ENCODE data around the gene CALM1.

CALM1 gene

GRCh38 chr14:90427848-90428426 is 31.1 kb downstream of the CALM1 start:
- in situ Hi-C loops (cut with HindIII; ENCODE audit: low pct_ligation_motif_present, low pct_unique_long_range_greater_than_20kb, low sequenced_read_pairs): no loop called here
- no peak for DNase-seq

GRCh38 chr14:90428676-90429075 is 31.8 kb downstream of the CALM1 start:
- DNase-seq: no peak
- in situ Hi-C loops (cut with HindIII; ENCODE audit: low pct_ligation_motif_present, low pct_unique_long_range_greater_than_20kb, low sequenced_read_pairs): no loop called here

- no peak for DNase-seq
- in situ Hi-C loops (cut with HindIII; ENCODE audit: low pct_ligation_motif_present, low pct_unique_long_range_greater_than_20kb, low sequenced_read_pairs): no loop called here
Observed at GRCh38 chr14:90429236-90429635, 32.4 kb downstream of the CALM1 start.

GRCh38 chr14:90429754-90430153 is 32.9 kb downstream of the CALM1 start:
- no peak for DNase-seq
- in situ Hi-C loops (cut with HindIII; ENCODE audit: low pct_ligation_motif_present, low pct_unique_long_range_greater_than_20kb, low sequenced_read_pairs): no loop called here

- in situ Hi-C loops (cut with HindIII; ENCODE audit: low pct_ligation_motif_present, low pct_unique_long_range_greater_than_20kb, low sequenced_read_pairs): no loop called here
- no peak for DNase-seq
Observed at GRCh38 chr14:90434370-90435020, 37.7 kb downstream of the CALM1 start.

GRCh38 chr14:90438841-90439240 is 42.0 kb downstream of the CALM1 start:
- in situ Hi-C loops (cut with HindIII; ENCODE audit: low pct_ligation_motif_present, low pct_unique_long_range_greater_than_20kb, low sequenced_read_pairs): no loop called here
- peak; percentile 5 for DNase-seq

- in situ Hi-C loops (cut with HindIII; ENCODE audit: low pct_ligation_motif_present, low pct_unique_long_range_greater_than_20kb, low sequenced_read_pairs): no loop called here
- DNase-seq: no peak
Observed at GRCh38 chr14:90440021-90440451, 43.2 kb downstream of the CALM1 start.

- no peak for DNase-seq
- in situ Hi-C loops (cut with HindIII; ENCODE audit: low pct_ligation_motif_present, low pct_unique_long_range_greater_than_20kb, low sequenced_read_pairs): no loop called here
Observed at GRCh38 chr14:90440592-90440991, 43.8 kb downstream of the CALM1 start.

- in situ Hi-C loops (cut with HindIII; ENCODE audit: low pct_ligation_motif_present, low pct_unique_long_range_greater_than_20kb, low sequenced_read_pairs): no loop called here
- no peak for DNase-seq
Observed at GRCh38 chr14:90442388-90442787, 45.6 kb downstream of the CALM1 start.

- in situ Hi-C loops (cut with HindIII; ENCODE audit: low pct_ligation_motif_present, low pct_unique_long_range_greater_than_20kb, low sequenced_read_pairs): no loop called here
- no peak for DNase-seq
Observed at GRCh38 chr14:90443161-90444076, 46.6 kb downstream of the CALM1 start.

GRCh38 chr14:90444077-90444696 is 47.4 kb downstream of the CALM1 start:
- DNase-seq: no peak
- in situ Hi-C loops (cut with HindIII; ENCODE audit: low pct_ligation_motif_present, low pct_unique_long_range_greater_than_20kb, low sequenced_read_pairs): no loop called here

- in situ Hi-C loops (cut with HindIII; ENCODE audit: low pct_ligation_motif_present, low pct_unique_long_range_greater_than_20kb, low sequenced_read_pairs): no loop called here
- no peak for DNase-seq
Observed at GRCh38 chr14:90445011-90445410, 48.2 kb downstream of the CALM1 start.

GRCh38 chr14:90446405-90446804 is 49.6 kb downstream of the CALM1 start:
- no peak for DNase-seq
- in situ Hi-C loops (cut with HindIII; ENCODE audit: low pct_ligation_motif_present, low pct_unique_long_range_greater_than_20kb, low sequenced_read_pairs): no loop called here

- no peak for DNase-seq
Observed at GRCh38 chr14:90447720-90448497, 51.1 kb downstream of the CALM1 start.

GRCh38 chr14:90449411-90449810 is 52.6 kb downstream of the CALM1 start:
- no peak for DNase-seq
- in situ Hi-C loops (cut with HindIII; ENCODE audit: low pct_ligation_motif_present, low pct_unique_long_range_greater_than_20kb, low sequenced_read_pairs): no loop called here

More at GRCh38 chr14:90447720-90448497, 51.1 kb downstream of the CALM1 start:
- in situ Hi-C loops (cut with HindIII; ENCODE audit: low pct_ligation_motif_present, low pct_unique_long_range_greater_than_20kb, low sequenced_read_pairs): no loop called here

- in situ Hi-C loops (cut with HindIII; ENCODE audit: low pct_ligation_motif_present, low pct_unique_long_range_greater_than_20kb, low sequenced_read_pairs): no loop called here
- DNase-seq: no peak
Observed at GRCh38 chr14:90450151-90450550, 53.3 kb downstream of the CALM1 start.

- in situ Hi-C loops (cut with HindIII; ENCODE audit: low pct_ligation_motif_present, low pct_unique_long_range_greater_than_20kb, low sequenced_read_pairs): no loop called here
- no peak for DNase-seq
Observed at GRCh38 chr14:90450667-90451066, 53.8 kb downstream of the CALM1 start.

- DNase-seq: no peak
- in situ Hi-C loops (cut with HindIII; ENCODE audit: low pct_ligation_motif_present, low pct_unique_long_range_greater_than_20kb, low sequenced_read_pairs): no loop called here
Observed at GRCh38 chr14:90451443-90451842, 54.6 kb downstream of the CALM1 start.
